IgD-negative memory B cell (primary cell): Measurements from ENCODE around the gene KIF5C. TPM values are rescaled to one million over a fixed set of nuclear protein-coding genes. Genes with fewer than 3 reads are reported as not detected.

ENCODE experiments used
- H3K27ac Mint-ChIP-seq, 3 donors: one replicate each; pipeline ENCODE4 v1.8.0; 2020 to 2022; ENCODE audit warnings: mild to moderate bottlenecking in 3 of 3, mixed read lengths in 3 of 3, moderate library complexity in 1 of 3
- H3K27me3 Mint-ChIP-seq: one replicate; pipeline ENCODE4 v1.8.0; 2021; ENCODE audit warnings: mixed read lengths
- H3K36me3 Mint-ChIP-seq: one replicate; pipeline ENCODE4 v1.8.0; 2020; ENCODE audit warnings: mild to moderate bottlenecking, mixed read lengths
- H3K4me1 Mint-ChIP-seq, 3 donors: one replicate each; pipeline ENCODE4 v1.8.0; 2020 to 2022; ENCODE audit warnings: mixed read lengths in 3 of 3, mild to moderate bottlenecking in 1 of 3
- H3K4me3 Mint-ChIP-seq, 4 donors: one replicate each; pipeline ENCODE4 v1.8.0; 2020 to 2022; ENCODE audit warnings: mild to moderate bottlenecking in 4 of 4, mixed read lengths in 4 of 4, moderate library complexity in 3 of 4
- H3K9me3 Mint-ChIP-seq, 3 donors: one replicate each; pipeline ENCODE4 v1.8.0; 2020 to 2021; ENCODE audit warnings: mixed read lengths in 3 of 3, mild to moderate bottlenecking in 1 of 3
- polyA plus RNA-seq: library from polyadenylated mRNA; unstranded; fragments of 300-500 nt; fragmentation: Illumina TruSeq; gene quantifications from one replicate; pipeline ENCODE4 v1.2.3, GENCODE V29; 2021

Gene KIF5C
- polyA plus RNA-seq, 1 donor from 2014 or later, result 2.0 TPM

DNA sequence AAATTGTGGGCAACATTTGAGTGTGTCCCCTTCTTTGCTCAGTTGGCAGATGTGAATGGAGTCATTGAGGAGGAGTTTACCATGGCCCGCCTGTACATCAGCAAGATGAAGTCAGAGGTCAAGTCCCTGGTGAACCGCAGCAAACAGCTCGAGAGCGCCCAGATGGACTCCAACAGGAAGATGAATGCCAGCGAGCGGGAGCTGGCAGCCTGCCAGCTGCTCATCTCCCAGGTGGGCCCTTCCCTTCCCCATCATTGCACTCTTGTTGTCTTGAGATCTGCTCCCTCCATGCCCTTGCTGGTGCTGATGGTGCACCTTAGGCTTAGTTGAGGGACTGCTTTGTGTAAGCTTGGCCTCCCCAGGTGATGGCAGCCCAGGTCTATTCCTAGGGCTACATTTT lies 115.9 kb downstream of the KIF5C start:
- peaks cover 1% of the 10 kb centered on the region for H3K36me3 Mint-ChIP-seq
- no peak overlapping the region for H3K27ac Mint-ChIP-seq
- H3K4me3 Mint-ChIP-seq, result no peak overlapping the region
- no peaks in the 10 kb centered on the region for H3K9me3 Mint-ChIP-seq
- peaks cover 2 to 6% (median 4%) of the 10 kb centered on the region in 3 donors for H3K4me1 Mint-ChIP-seq
- H3K27me3 Mint-ChIP-seq, result no peaks in the 10 kb centered on the region

DNA sequence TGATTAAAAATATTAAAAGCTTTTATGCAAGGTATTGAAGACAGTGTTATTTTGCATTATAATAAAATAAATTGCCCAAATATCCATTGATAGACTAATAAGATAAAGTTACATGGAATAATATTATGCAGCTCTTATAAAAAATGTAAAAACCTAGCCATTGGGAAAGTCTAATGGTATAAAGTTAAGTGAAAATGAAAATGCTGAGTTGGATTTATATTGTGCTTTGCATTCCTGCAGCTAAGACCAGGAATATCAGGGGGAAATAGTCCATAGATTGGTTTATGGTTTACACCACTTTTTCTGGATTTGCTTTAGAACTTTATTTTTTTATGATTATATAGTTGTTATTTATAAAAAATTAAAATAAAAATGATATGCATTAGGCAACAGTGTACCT lies 117.4 kb downstream of the KIF5C start:
- H3K27ac Mint-ChIP-seq, result no peak overlapping the region
- H3K4me1 Mint-ChIP-seq, result peaks cover 2 to 6% (median 4%) of the 10 kb centered on the region in 3 donors
- H3K9me3 Mint-ChIP-seq, result no peaks in the 10 kb centered on the region
- no peak overlapping the region for H3K4me3 Mint-ChIP-seq
- no peaks in the 10 kb centered on the region for H3K27me3 Mint-ChIP-seq
- peaks cover 1% of the 10 kb centered on the region for H3K36me3 Mint-ChIP-seq

DNA sequence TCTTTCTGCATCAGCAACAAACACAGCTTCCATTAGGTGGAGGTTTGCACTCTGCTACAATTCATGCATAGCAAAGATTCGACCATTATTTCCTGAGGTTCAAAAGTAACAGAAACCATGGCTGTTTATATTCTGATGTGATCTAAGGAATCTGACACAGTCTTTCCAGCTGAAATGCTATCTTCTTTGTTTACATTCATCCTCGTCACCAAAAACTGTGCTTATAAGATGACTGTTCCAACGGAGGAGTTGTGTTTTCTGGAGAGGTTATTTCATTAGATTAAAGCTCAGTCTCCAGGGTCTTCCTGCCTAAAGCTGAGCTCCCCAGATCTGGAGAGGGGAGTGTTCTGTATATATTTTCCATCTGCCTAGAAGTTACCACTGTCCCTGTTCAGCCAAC lies 118.3 kb downstream of the KIF5C start:
- Mint-ChIP-seq H3K4me1 (peaks cover 2 to 6% (median 4%) of the 10 kb centered on the region in 3 donors), H3K9me3 (no peaks in the 10 kb centered on the region), H3K27ac (no peak overlapping the region), H3K36me3 (peaks cover 2% of the 10 kb centered on the region), H3K4me3 (no peak overlapping the region), H3K27me3 (no peaks in the 10 kb centered on the region)

DNA sequence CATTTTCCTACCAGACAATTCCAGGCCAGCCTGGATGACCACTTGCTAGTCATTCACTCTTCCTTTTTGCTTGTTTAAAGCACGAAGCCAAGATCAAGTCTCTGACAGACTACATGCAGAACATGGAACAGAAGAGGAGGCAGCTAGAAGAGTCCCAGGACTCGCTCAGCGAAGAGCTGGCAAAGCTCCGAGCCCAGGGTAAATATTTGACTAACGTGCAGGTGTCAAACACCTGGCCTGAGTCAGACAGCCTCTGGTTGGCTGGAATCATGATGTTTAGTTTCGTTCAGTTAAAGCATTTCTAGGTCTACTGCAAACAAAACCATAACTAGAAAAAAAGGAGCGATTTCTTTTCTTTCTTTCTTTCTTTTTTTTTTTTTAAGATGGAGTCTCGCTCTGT lies 119.3 kb downstream of the KIF5C start:
- peaks cover 2% of the 10 kb centered on the region for H3K36me3 Mint-ChIP-seq
- peaks cover 2 to 6% (median 4%) of the 10 kb centered on the region in 3 donors for H3K4me1 Mint-ChIP-seq
- H3K27me3 Mint-ChIP-seq, result no peaks in the 10 kb centered on the region
- H3K4me3 Mint-ChIP-seq, result no peak overlapping the region
- no peaks in the 10 kb centered on the region for H3K9me3 Mint-ChIP-seq
- no peak overlapping the region for H3K27ac Mint-ChIP-seq

DNA sequence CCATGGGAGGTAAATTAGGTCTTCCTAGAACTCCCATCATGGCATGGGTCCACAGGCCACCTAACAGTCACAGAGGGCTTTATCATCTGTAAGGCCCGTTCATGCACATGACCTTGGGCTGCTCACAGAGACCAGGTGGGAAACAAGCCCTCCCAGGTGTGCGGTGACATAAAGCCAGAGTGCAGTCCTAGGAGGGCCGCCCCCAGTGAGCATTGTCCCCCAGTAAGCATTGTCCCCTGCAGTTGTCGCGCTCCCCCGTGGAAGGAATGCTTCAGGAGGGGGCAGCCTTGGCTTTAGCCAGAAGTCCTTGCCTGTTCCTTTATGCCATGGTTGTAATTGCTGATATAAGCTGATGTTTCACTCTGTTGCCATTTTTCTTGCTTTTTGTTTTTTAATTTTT lies 121.8 kb downstream of the KIF5C start:
- Mint-ChIP-seq H3K4me3 (no peak overlapping the region), H3K36me3 (peaks cover 2% of the 10 kb centered on the region), H3K27me3 (no peaks in the 10 kb centered on the region), H3K27ac (no peak overlapping the region), H3K4me1 (peaks cover 0 to 2% (median 0%) of the 10 kb centered on the region in 3 donors), H3K9me3 (no peaks in the 10 kb centered on the region)

DNA sequence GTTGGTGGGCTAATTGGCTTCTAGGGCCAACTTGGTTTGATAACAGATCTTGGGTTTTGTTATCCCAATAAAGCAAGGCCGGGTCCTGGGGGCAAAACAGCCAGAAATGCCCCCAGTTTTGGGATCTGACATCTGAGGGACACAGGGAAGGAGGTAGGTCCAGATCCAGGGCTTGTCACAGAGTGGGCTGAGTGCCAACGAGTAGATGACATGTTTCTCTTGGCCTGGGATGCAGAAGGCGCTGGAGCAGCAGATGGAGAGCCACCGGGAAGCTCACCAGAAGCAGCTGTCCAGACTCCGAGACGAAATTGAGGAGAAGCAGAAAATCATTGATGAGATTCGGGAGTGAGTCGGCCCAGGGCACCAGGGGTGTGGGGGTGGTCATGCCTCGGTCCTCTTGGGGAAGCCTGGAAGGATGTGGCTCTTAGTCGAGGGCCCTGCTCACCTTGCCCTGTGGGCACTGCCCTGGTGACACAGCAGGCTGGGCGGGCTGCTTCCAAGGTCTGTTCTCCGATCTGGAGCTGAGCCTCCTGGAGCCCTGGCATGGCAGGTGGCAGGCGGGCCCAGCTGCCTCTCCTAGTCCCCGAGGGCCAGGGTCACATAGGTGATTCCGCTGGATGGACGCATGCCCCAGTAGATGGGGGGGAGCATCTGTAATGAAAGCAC lies 123.3 kb downstream of the KIF5C start:
- Mint-ChIP-seq H3K27ac (peak overlapping the region in 1 of 3 donors; percentile 2), H3K9me3 (no peaks in the 10 kb centered on the region), H3K4me3 (no peak overlapping the region), H3K27me3 (no peaks in the 10 kb centered on the region), H3K36me3 (peaks cover 2% of the 10 kb centered on the region), H3K4me1 (peaks cover 0 to 2% (median 0%) of the 10 kb centered on the region in 3 donors)

DNA sequence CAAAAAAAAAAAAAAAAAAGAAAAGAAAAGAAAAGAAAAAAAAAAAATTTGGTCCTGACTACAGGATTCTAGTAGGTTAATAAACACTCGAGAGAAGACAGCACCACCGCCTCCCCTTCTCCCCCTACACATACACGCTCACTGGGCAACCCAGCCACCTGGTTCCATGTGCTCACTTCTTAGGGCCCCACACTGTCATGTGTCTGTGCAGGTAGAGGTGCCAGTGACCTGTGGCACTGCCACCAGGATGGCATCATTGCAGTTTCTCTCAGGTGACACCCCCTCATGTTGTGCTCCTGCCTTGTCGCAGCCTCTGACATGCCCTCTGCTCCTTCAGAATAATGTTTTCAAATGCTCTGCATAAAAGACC lies 123.8 kb downstream of the KIF5C start:
- H3K4me1 Mint-ChIP-seq, result no peaks in the 10 kb centered on the region

DNA sequence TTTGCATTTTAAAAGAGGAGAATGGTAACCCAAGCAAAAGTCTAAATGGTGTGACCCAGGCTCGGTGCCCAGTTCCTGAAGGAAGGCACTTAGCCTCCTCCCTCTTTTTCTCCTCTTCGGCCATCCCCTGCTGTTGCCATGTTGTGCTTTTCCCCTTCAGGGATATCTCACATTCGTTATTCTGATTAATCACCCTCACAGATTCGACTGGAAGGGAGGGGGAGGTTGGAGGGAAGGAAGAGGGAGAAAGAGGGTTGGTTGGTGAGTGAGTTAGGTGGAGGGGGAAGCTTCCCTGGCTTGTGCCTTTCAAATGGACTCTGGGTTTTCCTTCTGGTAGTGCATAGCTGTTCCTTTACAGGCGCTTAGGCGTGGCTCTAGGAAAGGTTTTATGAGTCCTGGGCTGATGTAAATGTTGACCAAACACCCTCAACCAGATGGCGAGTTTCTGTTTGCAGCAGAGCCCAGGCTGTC lies 124.5 kb downstream of the KIF5C start:
- H3K27ac Mint-ChIP-seq, result no peak overlapping the region
- H3K4me3 Mint-ChIP-seq, result no peak overlapping the region
- no peaks in the 10 kb centered on the region for H3K9me3 Mint-ChIP-seq
- peaks cover 2% of the 10 kb centered on the region for H3K36me3 Mint-ChIP-seq
- no peaks in the 10 kb centered on the region for H3K27me3 Mint-ChIP-seq
- H3K4me1 Mint-ChIP-seq, result no peaks in the 10 kb centered on the region

More for the DNA sequence above, 123.8 kb downstream of the KIF5C start:
- peaks cover 2% of the 10 kb centered on the region for H3K36me3 Mint-ChIP-seq
- no peaks in the 10 kb centered on the region for H3K27me3 Mint-ChIP-seq
- no peaks in the 10 kb centered on the region for H3K9me3 Mint-ChIP-seq
- no peak overlapping the region for H3K27ac Mint-ChIP-seq
- H3K4me3 Mint-ChIP-seq, result no peak overlapping the region

DNA sequence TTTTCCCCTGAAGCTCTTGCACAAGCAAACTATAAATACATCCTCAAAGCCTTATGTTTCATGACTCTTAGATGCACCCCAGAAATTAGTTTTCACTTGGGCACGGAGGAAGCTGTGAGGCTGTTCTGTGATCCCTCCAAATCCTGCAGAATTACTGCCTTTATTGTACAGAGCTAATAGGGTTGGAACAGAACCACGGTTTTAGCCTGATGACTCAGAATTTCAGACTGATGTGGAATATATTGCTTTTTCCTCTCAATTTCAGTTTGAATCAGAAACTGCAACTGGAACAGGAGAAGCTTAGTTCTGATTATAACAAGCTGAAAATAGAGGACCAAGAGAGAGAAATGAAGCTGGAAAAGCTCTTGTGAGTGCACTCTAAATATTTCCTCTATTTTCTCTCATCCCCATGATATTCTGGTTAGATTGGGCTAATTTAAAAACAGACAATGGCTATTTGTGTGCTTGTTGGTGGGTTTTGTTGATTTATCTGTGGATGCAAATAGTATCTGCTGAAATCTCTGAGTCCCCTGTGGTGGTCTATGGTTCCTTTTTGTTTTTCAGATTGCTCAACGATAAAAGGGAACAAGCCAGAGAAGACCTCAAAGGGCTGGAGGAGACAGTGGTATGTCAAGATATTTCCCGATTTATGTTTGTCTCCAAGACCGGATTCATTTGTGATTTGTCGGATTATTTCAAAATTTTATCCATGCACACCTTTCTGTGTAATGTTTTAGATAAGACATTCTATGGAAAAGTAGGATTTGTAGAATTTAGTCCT lies 125.3 kb downstream of the KIF5C start:
- Mint-ChIP-seq H3K27me3 (no peaks in the 10 kb centered on the region), H3K27ac (no peak overlapping the region), H3K4me3 (no peak overlapping the region)

DNA sequence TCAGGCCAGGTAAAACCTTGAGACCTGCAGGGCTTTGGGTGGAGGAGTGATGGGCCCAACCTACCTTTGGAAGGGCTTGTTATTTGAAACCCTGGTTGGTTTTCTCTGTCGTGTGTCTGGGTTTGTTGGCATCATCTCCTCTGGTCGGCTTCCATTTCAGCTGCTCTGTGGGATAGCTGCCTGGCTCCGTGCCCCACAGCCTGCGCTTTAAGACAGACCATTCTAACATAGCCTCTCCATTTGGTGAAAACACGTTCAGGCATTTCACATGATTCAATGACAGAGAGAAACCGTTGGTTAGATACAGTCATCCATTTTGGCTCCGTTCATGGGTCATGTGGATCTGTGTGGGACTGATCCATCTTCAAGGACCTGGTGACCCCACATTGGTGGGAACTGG lies 126.5 kb downstream of the KIF5C start:
- Mint-ChIP-seq H3K4me3 (no peak overlapping the region), H3K27ac (no peak overlapping the region), H3K27me3 (no peaks in the 10 kb centered on the region), H3K4me1 (no peaks in the 10 kb centered on the region), H3K36me3 (peaks cover 2% of the 10 kb centered on the region), H3K9me3 (no peaks in the 10 kb centered on the region)

More for the DNA sequence above, 125.3 kb downstream of the KIF5C start:
- H3K36me3 Mint-ChIP-seq, result peaks cover 2% of the 10 kb centered on the region
- no peaks in the 10 kb centered on the region for H3K4me1 Mint-ChIP-seq
- H3K9me3 Mint-ChIP-seq, result no peaks in the 10 kb centered on the region

DNA sequence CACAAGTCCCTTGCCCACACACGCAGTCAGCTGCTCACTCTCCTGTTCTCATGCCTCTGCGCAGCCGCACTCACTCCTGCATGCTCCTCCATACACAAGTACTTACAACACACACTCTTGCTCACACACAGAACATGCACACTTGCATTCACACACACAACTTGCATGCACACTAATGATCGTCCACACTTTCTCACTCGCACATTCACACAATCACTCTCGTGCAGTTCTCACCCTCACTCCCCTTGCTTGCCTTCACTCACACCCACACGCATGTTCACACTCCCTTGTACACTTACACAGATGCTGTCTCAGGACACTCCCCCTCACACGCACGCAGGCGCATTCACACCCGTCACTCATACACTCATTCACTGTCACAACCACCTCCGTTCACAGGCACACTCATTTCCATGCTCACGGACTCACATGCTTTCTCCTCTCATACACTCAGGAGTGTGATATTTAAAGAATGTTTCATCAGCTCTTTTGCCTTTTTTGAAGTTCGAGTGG lies 127.4 kb downstream of the KIF5C start:
- H3K4me1 Mint-ChIP-seq, result no peaks in the 10 kb centered on the region
- no peak overlapping the region for H3K4me3 Mint-ChIP-seq
- peaks cover 2% of the 10 kb centered on the region for H3K36me3 Mint-ChIP-seq
- no peaks in the 10 kb centered on the region for H3K9me3 Mint-ChIP-seq
- no peak overlapping the region for H3K27ac Mint-ChIP-seq
- no peaks in the 10 kb centered on the region for H3K27me3 Mint-ChIP-seq

DNA sequence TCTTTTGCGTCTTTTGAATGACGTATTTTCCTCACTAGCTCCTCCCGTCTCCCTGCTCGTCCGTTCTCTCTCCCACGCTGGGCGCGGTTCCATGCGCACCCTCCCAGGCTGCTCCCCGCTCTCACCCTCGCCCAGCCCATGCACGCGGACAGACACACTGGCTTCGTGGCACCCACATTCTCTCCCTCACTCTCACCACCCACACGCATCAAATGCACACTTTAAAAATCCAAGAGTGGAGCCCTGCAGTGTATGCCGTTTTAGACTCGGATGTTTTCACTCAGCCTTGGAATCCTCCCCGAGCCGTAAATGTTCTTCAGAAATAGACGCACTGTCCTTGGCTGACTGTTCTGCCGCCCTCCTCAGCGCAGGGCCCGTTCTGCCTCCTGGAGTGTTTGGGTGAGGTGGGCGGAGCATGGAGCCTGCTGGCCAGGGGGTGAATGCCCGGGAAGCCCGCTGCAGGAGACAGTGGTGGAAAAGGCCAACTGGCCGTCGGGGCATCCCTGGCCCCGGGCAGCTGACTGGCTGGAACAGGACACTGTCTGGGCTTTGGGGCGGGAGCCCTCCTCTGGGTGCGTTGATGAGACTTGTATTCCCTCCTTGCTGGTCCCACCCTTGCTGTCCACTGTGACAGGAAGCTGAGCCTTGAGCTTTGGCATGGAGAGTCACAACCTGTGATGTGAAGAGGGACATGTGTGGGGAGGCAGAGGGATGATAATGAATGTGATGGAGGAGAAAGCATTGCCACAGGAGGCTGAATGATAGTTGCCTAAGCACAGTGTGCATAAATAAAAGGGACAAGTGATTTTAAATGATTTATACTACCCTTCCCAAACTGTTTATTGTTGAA lies 128.1 kb downstream of the KIF5C start:
- Mint-ChIP-seq H3K27me3 (no peaks in the 10 kb centered on the region), H3K4me3 (no peak overlapping the region)

DNA sequence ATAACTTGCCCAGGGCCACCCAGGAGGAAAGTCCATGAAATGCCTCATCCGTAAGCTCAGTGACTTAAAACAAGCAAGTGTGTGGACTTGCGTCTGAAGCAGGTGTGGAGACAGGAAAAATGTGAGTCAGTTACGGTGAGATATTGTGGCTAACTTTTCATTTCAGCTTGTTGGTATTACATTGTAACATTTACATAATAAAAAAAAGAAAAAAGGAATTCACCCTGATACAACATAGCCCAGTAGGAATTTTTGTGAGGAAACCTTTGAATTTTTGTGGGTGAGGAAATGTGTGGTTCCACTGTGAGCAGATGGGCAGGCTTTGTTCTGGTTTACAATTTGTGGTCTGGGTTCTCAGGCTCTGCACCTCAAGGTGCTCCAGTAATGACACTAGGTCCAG lies 129.8 kb downstream of the KIF5C start:
- H3K4me3 Mint-ChIP-seq, result no peak overlapping the region
- H3K27ac Mint-ChIP-seq, result no peak overlapping the region
- no peaks in the 10 kb centered on the region for H3K36me3 Mint-ChIP-seq
- no peaks in the 10 kb centered on the region for H3K27me3 Mint-ChIP-seq
- H3K9me3 Mint-ChIP-seq, result no peaks in the 10 kb centered on the region
- no peaks in the 10 kb centered on the region for H3K4me1 Mint-ChIP-seq

More for the DNA sequence above, 128.1 kb downstream of the KIF5C start:
- H3K9me3 Mint-ChIP-seq, result no peaks in the 10 kb centered on the region
- H3K27ac Mint-ChIP-seq, result no peak overlapping the region
- H3K4me1 Mint-ChIP-seq, result no peaks in the 10 kb centered on the region
- H3K36me3 Mint-ChIP-seq, result no peaks in the 10 kb centered on the region

DNA sequence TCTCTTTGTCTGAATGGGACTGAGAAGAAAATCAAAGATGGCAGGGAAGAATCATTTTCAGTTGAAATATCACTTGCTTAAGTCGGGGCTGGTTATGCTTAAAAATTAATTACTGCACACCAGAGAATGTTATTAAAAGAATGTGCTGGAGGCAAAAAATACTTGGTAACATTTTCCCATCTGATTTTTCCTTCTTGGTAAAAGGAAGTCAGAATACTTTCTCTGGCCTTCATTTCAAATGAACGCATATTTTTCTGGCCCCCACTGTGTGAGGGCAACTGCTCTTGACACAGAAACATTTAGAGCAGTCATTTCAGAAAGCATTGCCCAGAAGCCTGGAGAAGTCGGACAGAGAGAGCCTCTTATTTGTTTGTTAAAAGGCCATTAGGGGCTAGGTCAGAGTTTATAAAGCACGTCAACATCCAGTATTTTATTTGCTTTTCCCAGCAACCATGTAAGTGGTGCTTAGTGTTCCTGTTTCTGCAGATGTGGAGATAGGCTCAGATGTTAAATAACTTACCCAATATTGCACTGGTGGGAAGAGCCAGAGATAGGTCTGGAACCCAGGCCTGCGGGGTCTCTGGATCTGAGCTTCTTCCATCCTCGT lies 130.5 kb downstream of the KIF5C start:
- H3K36me3 Mint-ChIP-seq, result no peaks in the 10 kb centered on the region
- H3K9me3 Mint-ChIP-seq, result no peaks in the 10 kb centered on the region
- no peak overlapping the region for H3K4me3 Mint-ChIP-seq
- H3K4me1 Mint-ChIP-seq, result no peaks in the 10 kb centered on the region
- H3K27ac Mint-ChIP-seq, result no peak overlapping the region
- no peaks in the 10 kb centered on the region for H3K27me3 Mint-ChIP-seq
